Natural killer cell treated with Interleukin-12 subunit alpha and Interleukin-12 subunit beta and Interleukin-15 and Interleukin-18, amount 100 ng/mL, for 72 hours (primary cell): ENCODE data around the gene TMEM18. TPM values are rescaled to one million over a fixed set of nuclear protein-coding genes. Genes with fewer than 3 reads are reported as not detected.
A peak's percentile ranks its signal among the peaks of the same experiment; 100 is the strongest.

Experiments
- ATAC-seq, 2 donors: fragments of 150-1000 bp; cut with Tn5 transposase in 1 of 2; sonication (Bioruptor Pico), chemical (Tn5 transposase) in 1 of 2; 2 replicates each; pipeline ENCODE4 v1.10.0; 2021
- DNase-seq: peaks from one replicate; pipeline ENCODE4 v3.0.0; 2022; ENCODE audit warnings: low spot score
- H3K27ac Mint-ChIP-seq, 2 donors: 1 replicate in 1 of 2; 2 replicates in 1 of 2; pipeline ENCODE4 v1.8.0; 2022; ENCODE audit warnings: mixed read lengths in 2 of 2, mild to moderate bottlenecking in 1 of 2, moderate library complexity in 1 of 2
- H3K27me3 Mint-ChIP-seq, 2 donors: 1 replicate in 1 of 2; 2 replicates in 1 of 2; pipeline ENCODE4 v1.8.0; 2022; ENCODE audit warnings: mixed read lengths in 2 of 2
- H3K36me3 Mint-ChIP-seq: one replicate; pipeline ENCODE4 v1.8.0; 2022; ENCODE audit warnings: mixed read lengths
- H3K4me1 Mint-ChIP-seq, 2 donors: 1 replicate in 1 of 2; 2 replicates in 1 of 2; pipeline ENCODE4 v1.8.0; 2022; ENCODE audit warnings: low read depth in 2 of 2, mixed read lengths in 2 of 2, mild to moderate bottlenecking in 1 of 2
- H3K4me3 Mint-ChIP-seq: one replicate; pipeline ENCODE4 v1.8.0; 2022; ENCODE audit warnings: mixed read lengths
- H3K9me3 Mint-ChIP-seq: 2 replicates; pipeline ENCODE4 v1.8.0; 2022; ENCODE audit warnings: mixed read lengths
- total RNA-seq, 2 donors: library from RNA; stranded (reverse); gene quantifications; one replicate each; pipeline ENCODE4 v1.2.3, GENCODE V29; 2022

The TMEM18 gene
- total RNA-seq, result 10 to 100 TPM; 24.9 to 26.7 TPM

DNA sequence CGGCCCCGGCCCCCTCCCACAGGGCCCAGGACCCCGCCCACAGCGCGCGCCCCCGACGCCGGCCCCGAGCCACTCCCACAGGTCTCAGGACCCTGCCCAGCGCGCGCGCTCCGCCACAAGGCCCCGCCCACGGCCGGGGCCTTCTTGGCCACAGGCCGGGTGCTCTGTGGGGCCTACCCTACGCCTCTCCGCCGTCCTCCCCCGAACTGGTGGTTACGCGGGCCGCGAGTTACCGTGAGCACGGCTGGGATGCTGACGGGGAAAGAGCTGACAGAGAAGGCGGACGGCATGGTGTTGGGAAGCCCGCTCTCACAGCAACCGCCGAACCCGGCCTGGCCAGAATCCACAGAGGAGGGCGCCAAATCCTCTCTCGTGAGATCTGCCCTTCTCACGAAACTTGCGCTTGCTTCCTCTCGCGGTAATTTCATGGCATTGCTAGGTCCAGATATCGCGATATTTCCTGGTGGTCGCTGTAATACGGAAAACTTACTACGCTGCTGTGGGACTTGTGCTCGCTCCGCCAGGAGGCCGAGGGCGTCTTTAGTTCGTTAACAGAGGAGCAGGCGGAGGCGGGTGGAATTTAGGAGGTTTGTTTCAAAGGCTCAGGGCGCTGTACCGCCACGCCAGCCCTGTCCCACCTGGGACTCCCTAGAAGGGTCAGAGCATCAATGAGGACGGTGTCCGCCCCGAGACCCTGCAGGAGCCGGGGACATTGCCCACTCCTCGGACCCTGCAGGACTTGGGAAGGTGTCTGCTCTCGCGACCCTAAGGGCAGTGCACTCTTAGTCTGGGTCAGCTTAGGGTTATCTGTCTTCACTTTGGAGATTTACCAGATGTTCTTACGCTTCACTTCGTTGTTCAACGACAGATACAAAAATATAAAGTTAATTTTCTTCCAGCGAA, at the start of gene TMEM18:
TSS of gene TMEM18 (minus strand) at position 351 of the 903 bp plus-strand sequence. CDS start at position 290, 61 bp downstream.
- peaks cover 39 to 43% of the 10 kb centered on the region in 2 donors for H3K4me1 Mint-ChIP-seq

DNA sequence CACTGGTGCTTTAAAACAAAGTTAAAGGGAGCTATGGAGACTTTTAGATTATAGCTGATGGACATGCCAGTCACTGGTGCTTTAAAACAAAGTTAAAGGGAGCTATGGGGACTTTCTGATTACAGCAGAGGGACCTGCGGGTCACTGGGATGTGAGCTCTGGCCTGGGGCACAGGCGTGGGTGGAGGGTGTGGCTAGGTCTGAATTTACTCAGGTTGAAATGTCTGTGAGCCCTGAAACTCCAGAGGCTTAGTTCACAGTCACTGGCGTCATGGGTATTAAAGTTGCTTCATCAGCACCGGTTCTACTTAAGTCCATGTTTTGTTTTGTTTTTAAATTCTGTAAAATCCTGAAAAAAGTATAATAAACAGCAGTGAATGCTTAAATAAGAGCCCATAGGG, 49.0 kb upstream of the TMEM18 start:
- DNase-seq (no peak), ATAC-seq (no peak)
- no peak overlapping the region for H3K27ac Mint-ChIP-seq
- H3K4me3 Mint-ChIP-seq, result no peak overlapping the region
- no peaks in the 10 kb centered on the region for H3K36me3 Mint-ChIP-seq
- no peaks in the 10 kb centered on the region for H3K9me3 Mint-ChIP-seq
- no peaks in the 10 kb centered on the region for H3K4me1 Mint-ChIP-seq
- peaks cover 38 to 39% of the 10 kb centered on the region in 2 donors for H3K27me3 Mint-ChIP-seq

More for the DNA sequence above, at the start of gene TMEM18:
- peak within 1 kb of the TSS; percentile 91 to 99 for H3K27ac Mint-ChIP-seq
- H3K4me3 Mint-ChIP-seq, result peak within 1 kb of the TSS; percentile 87
- H3K36me3 Mint-ChIP-seq, result peaks cover 4% of the 10 kb centered on the region
- no peaks in the 10 kb centered on the region for H3K27me3 Mint-ChIP-seq
- no peaks in the 10 kb centered on the region for H3K9me3 Mint-ChIP-seq
- DNase-seq (peak; percentile 99), ATAC-seq (peak; percentile 88 to 89)

DNA sequence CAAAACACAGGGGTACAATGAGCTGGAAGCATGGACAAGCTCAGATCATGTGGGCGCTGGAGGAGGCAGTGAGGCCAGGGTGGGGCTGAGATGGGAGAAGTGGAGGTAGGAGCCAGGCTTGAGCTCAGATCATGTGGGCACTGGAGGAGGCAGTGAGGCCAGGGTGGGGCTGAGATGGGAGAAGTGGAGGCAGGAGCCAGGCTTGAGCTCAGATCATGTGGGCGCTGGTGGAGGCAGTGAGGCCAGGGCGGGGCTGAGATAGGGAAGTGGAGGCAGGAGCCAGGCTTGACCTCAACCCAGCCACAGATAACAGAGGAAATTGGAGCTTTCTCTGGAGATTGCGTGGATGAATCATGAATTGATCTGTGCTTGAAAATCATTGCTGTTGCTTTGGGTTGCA, 48.3 kb upstream of the TMEM18 start:
- no peak overlapping the region for H3K27ac Mint-ChIP-seq
- peaks cover 44 to 45% of the 10 kb centered on the region in 2 donors for H3K27me3 Mint-ChIP-seq
- H3K36me3 Mint-ChIP-seq, result no peaks in the 10 kb centered on the region
- H3K4me1 Mint-ChIP-seq, result no peaks in the 10 kb centered on the region
- ATAC-seq (no peak), DNase-seq (no peak)
- no peak overlapping the region for H3K4me3 Mint-ChIP-seq
- H3K9me3 Mint-ChIP-seq, result no peaks in the 10 kb centered on the region

DNA sequence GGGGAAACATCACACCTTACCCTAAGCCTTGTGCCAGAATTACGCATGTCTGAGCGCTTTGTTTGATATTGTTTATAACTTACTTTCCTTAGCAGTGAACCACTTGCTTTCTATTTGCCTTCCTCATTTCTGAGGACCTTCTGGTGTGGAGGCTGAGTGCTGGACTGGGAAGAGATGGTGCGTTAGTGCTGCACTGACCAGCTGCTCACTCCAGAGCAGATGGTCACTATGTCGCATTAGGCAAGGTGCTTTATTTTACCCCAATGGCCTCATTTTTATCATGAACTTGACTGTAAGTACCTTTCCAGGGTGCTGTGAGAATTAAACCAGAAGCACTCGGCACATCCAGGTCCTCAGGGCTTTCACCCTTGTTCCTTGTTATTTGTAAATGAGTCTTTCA, 46.6 kb upstream of the TMEM18 start:
- no peak overlapping the region for H3K4me3 Mint-ChIP-seq
- no peak for DNase-seq
- no peaks in the 10 kb centered on the region for H3K4me1 Mint-ChIP-seq
- no peaks in the 10 kb centered on the region for H3K9me3 Mint-ChIP-seq
- H3K27me3 Mint-ChIP-seq, result peaks cover 43 to 48% of the 10 kb centered on the region in 2 donors
- ATAC-seq, result no peak
- H3K36me3 Mint-ChIP-seq, result no peaks in the 10 kb centered on the region
- no peak overlapping the region for H3K27ac Mint-ChIP-seq

DNA sequence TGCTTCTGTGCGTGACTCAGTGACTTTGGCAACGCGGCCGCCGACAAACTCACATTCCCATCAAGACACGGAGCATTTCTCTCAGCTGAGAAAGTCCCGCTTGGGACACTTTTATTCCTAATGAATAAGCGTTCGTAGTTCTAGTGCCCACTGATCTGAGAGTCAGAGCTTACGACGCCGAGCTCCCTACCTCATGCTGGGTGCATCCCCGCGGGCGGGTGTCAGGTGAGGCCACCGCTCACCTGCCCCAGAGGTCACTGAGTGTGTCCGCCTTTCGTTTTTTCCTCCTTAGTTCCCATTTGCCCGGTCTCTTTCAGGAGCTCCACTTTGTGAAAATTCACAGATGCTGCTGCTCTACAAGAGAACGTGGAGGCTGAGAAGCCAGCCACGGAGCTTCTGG, 43.6 kb upstream of the TMEM18 start:
- Mint-ChIP-seq H3K36me3 (no peaks in the 10 kb centered on the region), H3K4me3 (no peak overlapping the region), H3K27ac (no peak overlapping the region), H3K27me3 (peaks cover 41 to 53% of the 10 kb centered on the region in 2 donors), H3K9me3 (no peaks in the 10 kb centered on the region), H3K4me1 (no peaks in the 10 kb centered on the region)
- no peak for DNase-seq
- ATAC-seq, result no peak

DNA sequence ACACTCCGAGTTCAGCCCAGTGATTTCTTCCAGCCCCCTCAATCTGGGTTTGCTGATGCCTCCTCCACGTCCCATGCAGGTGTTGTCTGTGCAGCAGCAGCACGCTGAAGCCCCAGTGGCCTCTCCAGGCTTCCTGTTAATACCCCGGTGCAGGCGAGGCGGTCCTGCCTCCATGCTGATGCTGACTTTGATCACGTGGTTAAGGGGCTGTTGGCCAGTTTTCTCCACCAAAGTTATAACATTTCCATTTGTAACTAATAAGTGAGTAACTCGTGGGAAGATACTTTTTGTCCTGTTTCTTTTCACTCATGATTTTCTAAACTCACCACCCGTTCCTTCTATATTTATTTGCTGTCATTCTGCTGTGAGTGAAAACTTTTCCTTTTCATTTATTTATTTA, 42.5 kb upstream of the TMEM18 start:
- Mint-ChIP-seq H3K27me3 (peaks cover 37 to 42% of the 10 kb centered on the region in 2 donors), H3K4me3 (no peak overlapping the region), H3K4me1 (peaks cover 0 to 3% of the 10 kb centered on the region in 2 donors), H3K27ac (no peak overlapping the region), H3K36me3 (no peaks in the 10 kb centered on the region), H3K9me3 (no peaks in the 10 kb centered on the region)
- ATAC-seq (no peak), DNase-seq (no peak)

DNA sequence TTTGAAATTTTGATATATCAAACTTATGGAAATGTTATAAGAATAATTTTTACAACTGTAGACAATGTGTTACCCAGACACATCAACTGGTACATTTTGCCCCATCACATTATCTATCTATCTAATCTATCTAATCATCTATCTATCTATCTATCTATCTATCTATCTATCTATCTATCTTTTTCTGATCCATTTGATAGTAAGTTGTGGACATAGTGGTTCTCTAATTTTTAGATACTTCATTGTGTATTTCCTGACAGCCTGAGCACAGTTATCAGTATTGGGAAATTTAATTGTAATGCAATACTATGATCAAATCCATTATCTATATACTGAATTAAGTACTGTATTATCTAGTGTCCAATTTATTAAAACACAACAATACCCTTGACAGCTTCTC, 42.0 kb upstream of the TMEM18 start:
- Mint-ChIP-seq H3K4me1 (peaks cover 0 to 6% of the 10 kb centered on the region in 2 donors), H3K36me3 (no peaks in the 10 kb centered on the region), H3K9me3 (no peaks in the 10 kb centered on the region), H3K4me3 (no peak overlapping the region), H3K27me3 (peaks cover 34 to 37% of the 10 kb centered on the region in 2 donors), H3K27ac (no peak overlapping the region)
- ATAC-seq (no peak), DNase-seq (no peak)

DNA sequence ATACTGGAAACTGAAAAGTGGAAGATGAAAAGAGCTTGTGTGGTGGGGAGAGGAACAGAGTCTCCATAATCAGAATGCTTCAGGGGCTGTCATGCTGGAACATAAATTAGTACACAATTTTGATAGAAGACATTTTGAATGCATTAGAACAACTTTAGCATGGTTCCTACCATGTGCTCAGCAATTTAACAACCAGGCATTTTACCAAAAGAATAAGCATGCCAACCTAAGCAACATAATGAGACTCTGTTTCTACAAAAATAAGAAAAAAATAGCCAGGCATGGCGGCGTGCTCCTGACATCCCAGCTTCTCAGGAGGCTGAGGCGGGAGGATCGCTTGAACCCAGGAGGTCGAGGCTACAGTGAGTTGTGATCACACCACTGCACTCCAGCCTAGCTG, 40.5 kb upstream of the TMEM18 start:
- Mint-ChIP-seq H3K27ac (no peak overlapping the region), H3K4me3 (no peak overlapping the region), H3K27me3 (peaks cover 36 to 39% of the 10 kb centered on the region in 2 donors), H3K9me3 (no peaks in the 10 kb centered on the region), H3K36me3 (no peaks in the 10 kb centered on the region), H3K4me1 (peaks cover 0 to 6% of the 10 kb centered on the region in 2 donors)
- ATAC-seq (no peak), DNase-seq (no peak)

DNA sequence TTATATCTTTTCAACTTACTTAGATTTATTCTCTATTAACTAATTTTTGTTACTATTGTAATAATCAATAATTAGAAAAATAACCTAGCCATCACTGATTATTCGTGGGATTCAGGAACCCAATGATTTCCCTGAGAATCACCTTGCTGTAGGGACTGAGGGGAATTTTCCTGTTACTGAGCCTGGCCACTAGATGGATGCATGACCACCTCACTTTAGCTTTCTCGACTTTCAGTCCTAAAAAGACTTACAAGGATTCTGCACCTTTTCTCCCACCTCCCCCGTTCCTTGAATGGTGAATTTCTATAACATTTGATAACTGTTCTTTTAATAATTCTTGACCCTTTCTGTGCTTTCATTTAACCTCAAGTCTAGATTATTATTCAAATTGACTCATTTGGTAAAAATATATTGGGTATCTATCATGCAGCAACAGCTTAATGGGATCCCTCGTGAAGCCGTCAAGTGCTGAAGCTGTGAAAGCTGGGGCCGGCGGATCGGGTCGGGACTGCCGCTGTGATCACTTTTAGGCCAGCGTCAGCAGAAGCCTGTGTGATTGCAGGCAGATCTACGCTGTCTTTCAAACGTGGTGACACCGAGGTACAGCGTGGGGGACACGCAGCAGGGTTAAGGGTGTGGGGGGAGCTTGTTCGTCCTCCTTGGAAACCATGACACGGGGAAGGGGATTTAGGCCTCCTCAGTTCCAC, 38.8 kb upstream of the TMEM18 start:
- DNase-seq, result no peak
- H3K27ac Mint-ChIP-seq, result no peak overlapping the region
- peaks cover 39 to 48% of the 10 kb centered on the region in 2 donors for H3K27me3 Mint-ChIP-seq
- H3K4me1 Mint-ChIP-seq, result peaks cover 0 to 6% of the 10 kb centered on the region in 2 donors
- H3K9me3 Mint-ChIP-seq, result no peaks in the 10 kb centered on the region
- no peaks in the 10 kb centered on the region for H3K36me3 Mint-ChIP-seq
- H3K4me3 Mint-ChIP-seq, result no peak overlapping the region
- ATAC-seq, result peak in 1 of 2 donors; percentile 11

DNA sequence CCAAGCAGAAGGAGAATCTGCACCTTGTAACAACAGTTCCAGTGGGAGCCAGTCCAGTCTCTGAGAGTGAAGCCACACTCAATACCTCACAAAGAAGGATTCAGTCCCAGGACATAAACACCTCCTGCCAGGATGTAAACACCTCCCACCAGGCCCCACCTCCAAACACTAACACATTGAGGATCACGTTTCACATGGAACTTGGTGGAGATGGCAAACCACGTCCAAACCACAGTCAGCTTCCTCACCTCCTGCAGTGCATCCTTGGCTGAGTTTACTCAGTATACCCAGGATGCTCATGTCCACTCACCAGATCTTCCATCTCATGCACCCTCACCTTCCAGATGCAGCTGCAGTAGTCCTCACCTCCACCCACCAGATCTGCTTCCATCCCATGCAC, 37.8 kb upstream of the TMEM18 start:
- ATAC-seq, result no peak
- Mint-ChIP-seq H3K27ac (no peak overlapping the region), H3K27me3 (peaks cover 38 to 49% of the 10 kb centered on the region in 2 donors), H3K9me3 (no peaks in the 10 kb centered on the region), H3K36me3 (no peaks in the 10 kb centered on the region), H3K4me1 (peaks cover 0 to 6% of the 10 kb centered on the region in 2 donors), H3K4me3 (no peak overlapping the region)
- no peak for DNase-seq

DNA sequence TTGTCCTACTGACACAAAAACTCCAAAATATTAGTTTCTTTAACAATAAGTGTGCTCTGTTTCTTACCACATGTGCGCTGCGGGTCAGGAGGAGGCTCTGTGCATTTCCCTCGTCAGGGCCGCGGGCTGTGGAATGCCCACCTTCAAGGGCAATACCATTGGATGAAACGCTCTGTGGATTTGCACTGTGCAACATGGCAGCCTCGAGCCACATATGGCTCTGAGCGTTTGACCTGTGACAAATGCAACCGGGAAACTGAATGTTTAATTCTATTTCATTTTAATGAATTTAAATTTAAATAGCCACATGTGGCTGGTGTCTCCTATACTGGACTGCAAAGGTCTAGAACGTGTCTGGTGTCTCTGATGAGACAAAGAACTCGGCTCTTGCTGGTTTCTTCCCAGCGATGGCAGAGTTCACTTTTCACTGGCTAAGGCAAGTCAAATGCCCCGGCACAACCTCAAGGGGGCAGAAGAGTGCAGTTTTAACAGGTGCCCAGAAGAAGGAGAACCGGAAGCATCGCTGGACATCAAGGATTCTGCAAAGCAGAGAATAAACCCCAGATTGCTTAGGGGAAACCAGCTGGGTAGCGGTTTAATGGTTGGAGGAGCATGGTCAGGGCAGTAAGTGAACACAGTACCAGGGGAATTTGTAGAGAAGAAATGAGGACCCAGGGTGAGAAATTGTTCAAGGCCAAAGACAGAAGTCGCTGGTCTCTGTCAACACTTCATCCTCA, 37.0 kb upstream of the TMEM18 start:
- DNase-seq, result no peak
- H3K36me3 Mint-ChIP-seq, result no peaks in the 10 kb centered on the region
- H3K27ac Mint-ChIP-seq, result no peak overlapping the region
- peak in 1 of 2 donors; percentile 56 for ATAC-seq
- H3K4me3 Mint-ChIP-seq, result no peak overlapping the region
- H3K27me3 Mint-ChIP-seq, result peaks cover 40 to 48% of the 10 kb centered on the region in 2 donors
- peaks cover 0 to 6% of the 10 kb centered on the region in 2 donors for H3K4me1 Mint-ChIP-seq
- H3K9me3 Mint-ChIP-seq, result no peaks in the 10 kb centered on the region

DNA sequence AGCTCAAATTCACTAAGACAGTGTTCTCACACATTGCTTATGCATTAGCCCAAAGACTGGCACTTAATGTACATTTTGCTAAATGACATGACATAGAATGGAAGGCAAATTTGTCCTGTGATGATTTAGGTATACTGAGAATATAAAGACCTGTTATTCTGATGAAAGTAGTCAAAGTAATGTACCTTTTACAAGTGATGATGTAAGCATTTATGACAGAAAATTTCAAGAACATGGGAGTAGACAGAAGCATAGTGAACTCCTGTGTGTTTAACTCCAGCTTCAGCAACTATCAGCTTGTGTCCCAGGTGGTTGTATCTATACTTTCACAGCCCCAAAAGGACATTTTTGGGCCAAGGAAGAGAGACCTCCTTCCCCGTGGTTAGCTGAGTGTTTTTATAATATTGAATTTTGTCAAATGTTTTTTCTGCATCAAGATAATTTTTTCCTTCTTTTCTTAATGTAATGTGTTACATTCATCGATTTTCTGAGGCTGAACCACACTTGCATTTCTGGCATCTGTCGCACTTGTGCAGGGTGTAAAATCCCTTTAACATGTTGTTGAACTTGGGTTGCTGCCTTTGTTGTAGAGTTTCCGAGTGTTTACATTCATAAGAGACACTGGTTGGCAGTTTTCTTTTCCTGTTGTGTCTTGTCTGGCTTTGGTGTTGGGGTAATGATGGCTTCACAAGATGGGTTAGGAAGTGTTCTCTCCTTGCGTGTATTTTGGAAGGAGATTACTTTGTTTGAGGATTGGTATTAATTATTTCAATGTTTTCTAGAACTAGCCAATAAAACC, 33.9 kb upstream of the TMEM18 start:
- no peaks in the 10 kb centered on the region for H3K9me3 Mint-ChIP-seq
- no peak overlapping the region for H3K4me3 Mint-ChIP-seq
- H3K4me1 Mint-ChIP-seq, result peaks cover 8 to 10% of the 10 kb centered on the region in 2 donors
- peaks cover 41 to 45% of the 10 kb centered on the region in 2 donors for H3K27me3 Mint-ChIP-seq
- no peak for DNase-seq
- no peak overlapping the region for H3K27ac Mint-ChIP-seq
- H3K36me3 Mint-ChIP-seq, result no peaks in the 10 kb centered on the region
- no peak for ATAC-seq
